GM19351 (cell line): ENCODE data around the gene IPO13.

Experiments used
- ATAC-seq: cut with Tn5 transposase; IDR thresholded peaks from one replicate; pipeline ENCODE4 v1.9.1; 2021; ENCODE audit warnings: mild to moderate bottlenecking, moderate library complexity; ENCODE audit not compliant: unreplicated experiment

Gene IPO13

DNA sequence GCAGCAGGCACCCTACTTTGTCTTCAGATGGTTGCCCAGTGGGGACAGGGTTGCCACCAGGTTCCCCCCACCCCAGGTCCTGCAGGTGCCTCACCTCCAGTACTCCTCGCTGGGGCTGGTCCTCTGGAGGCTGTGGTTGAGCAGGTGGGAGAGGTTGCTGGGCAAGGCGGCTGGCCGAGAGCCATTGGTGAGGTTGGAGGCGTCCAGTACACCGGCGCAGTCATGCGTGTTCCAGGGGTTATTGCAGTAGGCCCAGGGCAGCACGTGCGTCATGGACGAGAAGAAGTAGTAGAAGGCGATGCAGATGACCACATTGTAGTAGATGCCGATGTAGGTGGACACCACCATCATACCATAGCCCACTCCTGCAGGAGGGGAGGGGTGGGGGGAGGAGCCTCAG, 61.5 kb downstream of the IPO13 start:
- no peak for ATAC-seq

DNA sequence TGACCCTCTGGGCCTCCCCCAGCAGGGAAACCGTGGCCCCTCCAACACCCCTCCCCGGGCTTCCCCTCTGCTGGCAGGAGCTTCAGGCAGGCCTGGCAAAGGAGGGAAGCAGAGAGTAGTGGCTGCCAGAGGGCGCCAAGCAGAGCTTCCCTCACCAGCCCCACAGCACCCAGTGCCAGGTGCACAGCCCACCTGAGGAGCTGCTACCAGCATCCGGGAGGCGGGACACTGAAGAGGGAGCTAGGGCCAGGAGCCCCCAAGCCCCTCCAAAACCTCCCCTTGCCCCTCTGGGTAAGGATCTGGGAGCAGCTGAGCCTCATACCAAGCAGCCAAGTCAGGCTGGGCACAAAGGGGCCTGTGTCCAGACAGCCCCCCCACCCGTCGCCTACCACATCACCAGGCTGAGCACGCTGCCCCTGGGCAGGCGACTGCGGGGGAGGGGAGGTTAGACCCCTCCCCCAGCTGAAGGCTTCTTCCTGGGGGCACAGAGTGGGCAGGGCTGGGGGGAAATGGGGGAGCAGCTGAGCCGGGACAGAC, 64.3 kb downstream of the IPO13 start:
- ATAC-seq: no peak

DNA sequence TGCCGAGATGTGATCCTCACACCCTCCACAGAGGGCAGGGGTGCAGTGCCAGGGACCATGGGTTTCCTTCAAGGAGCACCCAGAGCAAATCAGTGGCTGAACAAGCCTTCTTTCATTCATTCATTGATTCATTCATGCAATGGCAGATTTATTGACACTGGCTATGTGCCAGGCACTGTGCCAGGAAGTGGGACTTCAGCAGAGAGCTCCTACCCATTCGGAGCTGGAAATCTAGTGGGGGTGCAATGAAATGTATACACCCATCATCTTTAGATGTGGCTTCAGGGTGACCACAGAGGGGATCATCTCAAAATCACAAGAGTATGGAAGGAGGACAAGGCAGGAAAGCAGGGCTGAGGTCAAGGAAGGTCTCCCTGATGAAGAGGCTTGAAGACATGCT, 65.7 kb downstream of the IPO13 start:
- ATAC-seq: no peak

DNA sequence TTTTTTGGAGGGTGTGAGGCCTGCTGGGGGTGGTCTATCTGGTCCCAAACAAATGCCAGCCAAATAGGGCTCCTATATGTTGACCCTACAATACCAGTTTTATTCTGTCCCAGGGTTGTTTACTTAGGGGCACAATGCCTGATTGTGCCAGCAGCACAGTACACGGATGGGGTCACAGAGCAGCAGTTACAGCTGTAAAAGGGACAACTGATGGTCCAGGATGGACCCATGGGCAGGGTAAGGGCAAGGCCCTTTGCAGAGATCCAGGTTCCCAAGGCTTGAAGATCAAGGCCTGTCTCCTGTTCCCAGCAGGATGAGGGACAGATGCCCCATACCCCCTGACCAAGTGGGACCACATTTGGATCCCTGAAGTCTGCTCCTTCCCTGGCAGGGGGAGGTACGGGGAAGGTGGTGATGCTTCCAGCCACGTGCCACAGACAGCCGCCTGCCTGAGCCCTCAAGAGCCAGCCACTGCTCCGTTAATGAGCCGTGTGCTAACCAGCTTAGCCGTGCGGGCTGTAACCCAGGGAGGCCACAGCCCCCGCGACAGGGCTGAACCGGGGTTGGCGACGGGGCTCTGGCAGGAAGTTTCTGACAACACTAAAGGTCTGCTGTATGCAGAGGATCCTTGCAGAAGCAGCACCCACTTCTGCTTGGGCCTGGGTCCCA, 66.3 kb downstream of the IPO13 start:
- no peak for ATAC-seq

DNA sequence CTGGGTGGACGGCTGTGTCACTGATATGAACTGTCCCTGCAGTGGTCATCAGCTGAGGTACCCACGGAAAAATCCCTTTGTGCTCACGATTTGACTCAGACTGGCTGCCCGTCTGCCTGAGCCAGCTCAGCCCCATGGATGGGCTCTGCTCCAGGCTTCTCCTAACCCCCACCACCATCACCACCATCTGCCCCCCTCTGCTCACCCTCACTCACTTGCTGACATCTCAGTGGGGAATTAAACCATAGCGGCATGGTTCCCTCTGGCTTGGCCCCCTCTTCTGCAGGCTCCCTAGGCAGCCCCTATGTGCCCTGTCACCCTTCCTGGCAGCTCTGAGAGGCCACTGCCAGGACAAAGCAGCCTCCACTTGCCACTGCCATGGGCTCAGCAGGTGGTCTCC, 67.2 kb downstream of the IPO13 start:
- no peak for ATAC-seq

DNA sequence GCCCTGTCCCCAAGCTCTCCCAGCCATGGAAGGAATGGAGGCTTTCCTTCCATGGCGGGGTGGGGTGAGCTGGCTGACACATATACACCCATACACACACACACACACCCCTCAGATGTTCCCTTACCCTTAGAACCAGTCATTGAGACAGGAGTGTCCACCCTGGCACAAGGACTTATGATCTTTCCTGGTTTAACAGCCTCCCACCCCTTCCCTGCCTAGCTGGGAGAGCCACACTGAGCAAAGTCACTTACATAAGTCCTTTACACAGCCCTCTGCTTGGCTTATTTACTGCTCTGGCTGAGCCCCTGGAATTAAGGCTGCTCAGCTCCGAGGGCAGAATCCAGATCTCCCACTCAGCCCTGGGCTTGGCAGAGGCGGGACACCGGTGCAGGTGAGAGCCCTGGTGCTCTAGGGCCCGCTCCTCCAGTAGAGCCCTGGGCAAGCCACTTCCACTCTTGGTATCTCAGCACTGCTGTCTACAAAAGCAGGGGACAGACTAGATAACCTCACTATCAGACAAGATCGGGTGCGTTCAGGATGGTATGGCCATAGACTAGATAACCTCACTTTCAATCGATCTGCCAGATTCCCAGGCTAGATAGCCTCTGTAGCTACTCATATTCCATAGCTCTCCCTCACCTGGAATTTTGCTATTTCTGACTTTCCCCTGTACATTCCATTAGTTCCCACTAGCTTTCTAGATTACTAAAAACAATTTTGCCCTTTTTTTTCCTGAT, 67.8 kb downstream of the IPO13 start:
- ATAC-seq: no peak

DNA sequence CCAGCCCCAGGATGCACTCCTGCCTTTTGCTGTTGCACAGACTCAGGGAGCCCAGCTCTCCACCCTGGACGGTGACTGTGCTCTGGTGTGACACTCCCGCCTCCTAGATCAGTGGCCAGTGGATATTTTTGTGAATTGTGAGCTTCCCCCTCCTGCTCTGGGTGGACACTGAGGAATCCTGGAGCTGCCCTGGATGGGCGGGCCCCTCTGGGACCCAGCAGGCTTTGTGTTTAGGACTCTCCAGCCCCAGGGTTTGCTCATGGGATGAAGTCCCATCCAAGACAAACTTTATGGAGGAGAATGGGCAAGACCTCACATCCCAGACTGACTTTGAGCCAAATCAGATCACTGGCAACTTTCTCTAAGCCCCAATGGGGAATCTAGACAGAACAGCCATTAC, 68.5 kb downstream of the IPO13 start:
- no peak for ATAC-seq

DNA sequence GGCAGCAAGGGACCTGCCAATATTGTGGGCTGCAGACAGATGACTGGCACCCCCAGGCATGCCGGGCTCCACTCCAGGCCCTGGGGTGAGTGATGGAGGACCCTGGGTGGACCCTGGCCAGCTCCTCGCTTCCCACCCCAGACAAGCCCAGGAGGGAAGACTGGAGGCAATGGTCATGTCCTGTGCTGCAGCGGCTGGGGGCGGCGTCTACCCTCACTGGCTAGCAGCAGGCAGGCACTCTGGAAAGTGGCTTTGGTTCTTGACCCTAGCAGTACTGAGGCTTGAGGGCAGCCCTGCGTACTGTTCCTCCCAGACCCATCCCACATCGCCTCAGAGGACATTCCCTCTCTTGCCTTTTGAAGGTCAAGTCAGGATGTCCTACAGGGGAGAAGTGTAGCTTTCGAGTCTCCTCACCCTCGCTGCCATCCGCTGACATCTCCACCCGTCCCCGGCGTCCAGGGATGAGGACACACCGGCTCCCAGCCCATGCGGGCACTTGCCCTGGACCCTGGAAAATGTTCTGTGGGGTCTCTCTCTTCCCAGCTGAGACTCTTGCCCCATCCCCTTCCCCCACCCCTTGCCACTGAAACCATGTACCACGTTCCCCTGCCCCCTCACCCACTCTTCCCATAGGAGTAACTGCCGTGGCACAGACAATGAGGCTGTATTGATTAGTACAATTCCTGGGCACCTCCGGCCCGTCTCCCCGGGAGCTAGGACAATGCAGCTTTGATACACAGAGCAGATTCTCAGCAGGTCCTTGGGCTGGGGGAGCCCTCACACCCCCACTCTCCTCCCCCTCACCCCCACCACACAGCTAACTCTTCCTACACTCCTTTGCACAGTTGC, 69.5 kb downstream of the IPO13 start:
- no peak for ATAC-seq

DNA sequence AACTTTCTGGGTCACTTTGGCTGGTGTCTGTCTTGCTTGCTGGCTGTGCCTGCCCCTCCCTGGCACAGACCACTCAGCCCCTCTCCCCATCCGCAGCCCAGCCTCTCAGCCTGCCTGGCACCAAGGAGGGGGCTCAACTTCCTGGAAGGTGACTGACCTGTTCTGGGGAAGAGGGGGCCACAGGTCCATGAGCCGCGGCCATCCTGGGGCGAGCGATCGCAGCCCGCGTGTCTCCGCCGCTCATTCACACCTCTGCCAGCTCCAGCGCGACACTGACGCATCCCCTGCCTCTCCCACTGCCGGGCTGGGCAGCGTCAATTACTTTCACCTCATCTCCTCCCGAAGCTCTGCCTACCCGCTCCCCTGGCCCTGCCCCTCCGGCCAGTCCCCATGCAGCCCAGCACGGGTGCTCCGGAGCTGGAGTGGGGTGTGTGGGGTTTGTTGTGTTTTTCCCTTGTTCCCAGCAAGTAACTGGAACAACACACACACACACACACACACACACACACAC, 70.2 kb downstream of the IPO13 start:
- no peak for ATAC-seq
